Measurements from ENCODE around the gene KLF11. TPM values are rescaled to one million over a fixed set of nuclear protein-coding genes. Genes with fewer than 3 reads are reported as not detected.
"Not testable (repeated sequence)": the region's sequence is repeated elsewhere in the genome, so short reads cannot be mapped to it uniquely, and the experiment has no call there.

The KLF11 gene
- total RNA-seq, 2 donors from 2014 or later: 18.8 to 30.6 TPM

DNA sequence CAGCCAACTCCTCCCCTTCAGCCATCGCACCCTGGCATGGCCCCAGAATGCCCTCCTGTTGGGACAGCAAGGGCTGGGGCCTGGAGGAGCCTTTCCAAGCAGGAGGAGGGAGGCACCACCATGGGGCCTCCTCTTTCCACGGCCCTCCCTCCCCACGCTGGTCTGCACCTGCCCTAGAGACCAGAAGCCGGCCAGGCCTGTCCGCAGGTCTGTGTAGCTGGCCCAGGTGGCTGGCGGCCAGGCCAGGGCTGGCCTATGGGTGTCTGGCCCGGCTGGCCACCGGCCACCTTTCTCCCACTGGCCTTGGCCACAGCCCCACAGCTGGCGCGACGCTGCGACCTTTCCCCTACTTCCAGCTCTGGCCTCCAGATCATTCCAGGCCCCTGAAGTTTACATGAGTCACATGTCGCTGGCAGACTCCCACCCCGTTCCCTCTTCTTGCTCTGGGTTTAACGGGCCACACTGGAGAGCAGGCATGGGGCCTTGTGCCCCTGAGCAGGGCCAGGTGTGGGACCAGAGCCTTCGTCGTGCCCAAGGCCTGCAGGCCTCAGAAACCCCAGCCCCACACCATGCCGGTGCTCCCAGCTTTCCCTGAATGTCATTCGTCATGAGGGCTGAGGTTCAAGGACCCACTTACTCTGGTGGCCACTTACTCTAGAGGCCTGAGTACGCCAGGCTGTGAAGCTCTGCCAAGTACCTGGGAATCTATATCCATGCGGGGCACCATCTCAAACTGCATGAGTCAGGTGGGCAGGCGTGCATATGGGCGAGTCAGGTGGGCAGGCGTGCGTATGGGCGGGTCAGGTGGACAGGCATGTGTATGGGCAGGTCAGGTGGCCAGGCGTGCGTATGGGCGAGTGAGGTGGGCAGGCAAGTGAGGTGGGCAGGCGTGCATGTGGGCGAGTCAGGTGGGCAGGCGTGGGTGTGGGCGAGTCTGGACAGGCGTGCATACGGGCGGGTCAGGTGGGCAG lies 33.3 kb upstream of the KLF11 start:
- Histone ChIP-seq H3K27ac (peak overlapping the region; percentile 68 to 92), H3K4me3 (no peak overlapping the region), H3K9me3 (no peaks in the 10 kb centered on the region), H3K36me3 (no peaks in the 10 kb centered on the region), H3K4me1 (peaks cover 0 to 40% of the 10 kb centered on the region in 2 donors), H3K27me3 (no peaks in the 10 kb centered on the region)
- TF ChIP-seq, protein P1, sequence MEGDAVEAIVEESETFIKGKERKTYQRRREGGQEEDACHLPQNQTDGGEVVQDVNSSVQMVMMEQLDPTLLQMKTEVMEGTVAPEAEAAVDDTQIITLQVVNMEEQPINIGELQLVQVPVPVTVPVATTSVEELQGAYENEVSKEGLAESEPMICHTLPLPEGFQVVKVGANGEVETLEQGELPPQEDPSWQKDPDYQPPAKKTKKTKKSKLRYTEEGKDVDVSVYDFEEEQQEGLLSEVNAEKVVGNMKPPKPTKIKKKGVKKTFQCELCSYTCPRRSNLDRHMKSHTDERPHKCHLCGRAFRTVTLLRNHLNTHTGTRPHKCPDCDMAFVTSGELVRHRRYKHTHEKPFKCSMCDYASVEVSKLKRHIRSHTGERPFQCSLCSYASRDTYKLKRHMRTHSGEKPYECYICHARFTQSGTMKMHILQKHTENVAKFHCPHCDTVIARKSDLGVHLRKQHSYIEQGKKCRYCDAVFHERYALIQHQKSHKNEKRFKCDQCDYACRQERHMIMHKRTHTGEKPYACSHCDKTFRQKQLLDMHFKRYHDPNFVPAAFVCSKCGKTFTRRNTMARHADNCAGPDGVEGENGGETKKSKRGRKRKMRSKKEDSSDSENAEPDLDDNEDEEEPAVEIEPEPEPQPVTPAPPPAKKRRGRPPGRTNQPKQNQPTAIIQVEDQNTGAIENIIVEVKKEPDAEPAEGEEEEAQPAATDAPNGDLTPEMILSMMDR (IDR thresholded peaks at IDR 0.05): no peak
- peak; percentile 89 for DNase-seq (ENCODE audit: low spot score)

DNA sequence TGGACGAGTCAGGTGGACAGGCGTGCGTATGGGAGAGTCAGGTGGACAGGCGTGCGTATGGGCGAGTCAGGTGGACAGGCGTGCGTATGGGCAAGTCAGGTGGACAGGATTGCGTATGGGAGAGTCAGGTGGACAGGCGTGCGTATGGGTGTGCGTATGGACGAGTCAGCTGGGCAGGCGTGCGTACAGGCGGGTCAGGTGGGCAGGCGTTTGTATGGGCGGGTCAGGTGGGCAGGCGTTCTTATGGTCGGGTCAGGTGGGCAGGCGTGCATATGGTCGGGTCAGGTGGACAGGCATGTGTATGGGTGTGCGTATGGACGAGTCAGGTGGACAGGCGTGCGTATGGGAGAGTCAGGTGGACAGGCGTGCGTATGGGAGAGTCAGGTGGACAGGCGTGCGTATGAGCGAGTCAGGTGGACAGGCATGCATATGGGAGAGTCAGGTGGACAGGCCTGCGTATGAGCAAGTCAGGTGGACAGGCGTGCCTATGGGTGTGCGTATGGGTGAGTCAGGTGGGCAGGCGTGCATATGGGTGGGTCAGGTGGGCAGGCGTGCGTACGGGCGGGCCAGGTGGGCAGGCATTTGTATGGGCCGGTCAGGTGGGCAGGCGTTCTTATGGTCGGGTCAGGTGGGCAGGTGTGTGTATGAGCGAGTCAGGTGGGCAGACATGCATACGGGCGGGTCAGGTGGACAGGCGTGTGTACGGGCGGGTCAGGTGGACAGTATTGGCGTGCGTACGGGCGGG lies 32.3 kb upstream of the KLF11 start:
- DNase-seq (ENCODE audit: low spot score); H3K4me3 ChIP-seq; H3K9me3 ChIP-seq; H3K36me3 ChIP-seq; H3K27me3 ChIP-seq: not testable (repeated sequence)
- H3K4me1 ChIP-seq: peaks cover 0 to 40% of the 10 kb centered on the region in 2 donors
- peak overlapping the region; percentile 68 to 92 for H3K27ac ChIP-seq

DNA sequence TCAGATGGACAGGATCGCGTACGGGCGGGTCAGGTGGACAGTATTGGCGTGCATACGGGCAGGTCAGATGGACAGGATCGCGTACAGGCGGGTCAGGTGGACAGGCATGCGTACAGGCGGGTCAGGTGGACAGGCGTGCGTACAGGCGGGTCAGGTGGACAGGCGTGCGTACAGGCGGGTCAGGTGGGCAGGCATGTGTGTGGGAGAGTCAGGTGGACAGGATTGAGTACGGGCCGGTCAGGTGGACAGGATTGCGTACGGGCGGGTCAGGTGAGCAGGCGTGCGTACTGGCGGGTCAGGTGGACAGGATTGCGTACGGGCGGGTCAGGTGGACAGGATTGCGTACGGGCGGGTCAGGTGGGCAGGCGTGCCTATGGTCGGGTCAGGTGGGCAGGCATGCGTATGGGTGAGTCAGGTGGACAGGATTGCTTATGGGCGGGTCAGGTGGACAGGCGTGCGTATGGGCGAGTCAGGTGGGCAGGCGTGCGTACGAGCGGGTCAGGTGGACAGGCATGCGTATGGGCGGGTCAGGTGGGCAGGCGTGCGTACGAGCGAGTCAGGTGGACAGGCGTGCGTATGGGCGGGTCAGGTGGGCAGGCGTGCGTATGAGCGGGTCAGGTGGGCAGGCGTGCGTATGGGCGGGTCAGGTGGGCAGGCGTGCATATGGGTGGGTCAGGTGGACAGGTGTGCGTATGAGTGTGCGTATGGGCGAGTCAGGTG lies 31.6 kb upstream of the KLF11 start:
- not testable (repeated sequence) for DNase-seq (ENCODE audit: low spot score); H3K4me3 ChIP-seq; H3K36me3 ChIP-seq; H3K27ac ChIP-seq; H3K9me3 ChIP-seq; H3K27me3 ChIP-seq
- peaks cover 0 to 39% of the 10 kb centered on the region in 2 donors for H3K4me1 ChIP-seq

DNA sequence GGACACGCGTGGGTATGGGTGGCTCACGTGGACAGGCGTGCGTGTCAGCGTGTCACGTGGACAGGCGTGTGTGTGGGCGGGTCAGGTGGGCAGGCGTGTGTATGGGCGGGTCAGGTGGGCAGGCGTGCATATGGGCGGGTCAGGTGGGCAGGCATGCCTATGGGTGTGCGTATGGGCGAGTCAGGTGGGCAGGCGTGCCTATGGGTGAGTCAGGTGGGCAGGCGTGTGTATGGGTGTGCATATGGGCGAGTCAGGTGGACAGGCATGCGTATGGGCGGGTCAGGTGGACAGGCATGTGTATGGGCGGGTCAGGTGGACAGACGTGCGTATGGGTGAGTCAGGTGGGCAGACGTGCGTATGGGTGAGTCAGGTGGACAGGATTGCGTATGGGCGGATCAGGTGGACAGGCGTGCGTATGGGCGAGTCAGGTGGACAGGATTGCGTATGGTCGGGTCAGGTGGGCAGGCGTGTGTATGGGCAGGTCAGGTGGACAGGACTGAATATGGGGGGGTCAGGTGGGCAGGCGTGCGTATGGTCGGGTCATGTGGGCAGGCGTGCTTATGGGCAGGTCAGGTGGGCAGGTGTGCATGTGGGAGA lies 30.9 kb upstream of the KLF11 start:
- H3K4me1 ChIP-seq: peaks cover 0 to 32% of the 10 kb centered on the region in 2 donors
- H3K27ac ChIP-seq; H3K27me3 ChIP-seq; DNase-seq (ENCODE audit: low spot score); H3K36me3 ChIP-seq; H3K9me3 ChIP-seq; H3K4me3 ChIP-seq: not testable (repeated sequence)

DNA sequence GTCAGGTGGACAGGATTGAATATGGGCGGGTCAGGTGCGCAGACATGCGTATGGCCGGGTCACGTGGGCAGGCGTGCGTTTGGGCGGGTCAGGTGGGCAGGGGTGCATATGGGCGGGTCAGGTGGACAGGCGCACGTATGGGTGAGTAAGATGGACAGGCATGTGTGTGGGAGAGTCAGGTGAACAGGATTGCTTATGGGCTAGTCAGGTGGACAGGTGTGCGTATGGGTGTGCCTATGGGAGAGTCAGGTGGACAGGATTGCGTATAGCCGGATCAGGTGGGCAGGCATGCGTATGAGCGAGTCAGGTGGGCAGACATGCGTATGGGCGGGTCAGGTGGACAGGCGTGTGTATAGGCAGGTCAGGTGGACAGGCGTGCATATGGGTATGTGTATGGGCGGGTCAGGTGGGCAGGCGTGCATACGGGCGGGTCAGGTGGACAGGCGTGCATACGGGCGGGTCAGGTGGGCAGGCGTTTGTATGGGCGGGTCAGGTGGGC lies 30.3 kb upstream of the KLF11 start:
- Histone ChIP-seq H3K4me3 (no peak overlapping the region), H3K4me1 (peaks cover 0 to 26% of the 10 kb centered on the region in 2 donors), H3K27ac (no peak overlapping the region), H3K36me3 (no peaks in the 10 kb centered on the region), H3K9me3 (peaks cover 0 to 6% of the 10 kb centered on the region in 2 donors), H3K27me3 (no peaks in the 10 kb centered on the region)
- TF ChIP-seq, protein P1 (IDR thresholded peaks at IDR 0.05): no peak
- DNase-seq (ENCODE audit: low spot score): no peak

DNA sequence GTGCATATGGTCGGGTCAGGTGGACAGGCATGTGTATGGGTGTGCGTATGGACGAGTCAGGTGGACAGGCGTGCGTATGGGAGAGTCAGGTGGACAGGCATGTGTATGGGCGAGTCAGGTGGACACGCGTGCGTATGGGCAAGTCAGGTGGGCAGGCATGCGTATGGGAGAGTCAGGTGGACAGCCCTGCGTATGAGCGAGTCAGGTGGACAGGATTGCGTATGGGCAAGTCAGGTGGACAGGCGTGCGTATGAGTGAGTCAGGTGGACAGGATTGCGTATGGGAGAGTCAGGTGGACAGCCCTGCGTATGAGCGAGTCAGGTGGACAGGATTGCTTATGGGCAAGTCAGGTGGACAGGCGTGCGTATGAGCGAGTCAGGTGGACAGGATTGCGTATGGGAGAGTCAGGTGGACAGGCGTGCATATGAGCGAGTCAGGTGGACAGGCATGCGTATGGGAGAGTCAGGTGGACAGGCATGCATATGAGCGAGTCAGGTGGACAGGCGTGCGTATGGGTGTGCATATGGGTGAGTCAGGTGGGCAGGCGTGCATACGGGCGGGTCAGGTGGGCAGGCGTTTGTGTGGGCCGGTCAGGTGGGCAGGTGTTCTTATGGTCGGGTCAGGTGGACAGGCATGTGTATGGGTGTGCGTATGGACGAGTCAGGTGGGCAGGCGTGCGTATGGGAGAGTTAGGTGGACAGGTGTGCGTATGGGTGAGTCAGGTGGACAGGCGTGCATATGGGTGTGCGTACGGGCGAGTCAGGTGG lies 29.5 kb upstream of the KLF11 start:
- H3K36me3 ChIP-seq; H3K4me3 ChIP-seq; H3K9me3 ChIP-seq; H3K27ac ChIP-seq; H3K27me3 ChIP-seq; DNase-seq (ENCODE audit: low spot score): not testable (repeated sequence)
- peaks cover 0 to 19% of the 10 kb centered on the region in 2 donors for H3K4me1 ChIP-seq
